Measurements from ENCODE around the gene STK24. TPM values are rescaled to one million over a fixed set of nuclear protein-coding genes. Genes with fewer than 3 reads are reported as not detected.
A peak's percentile ranks its signal among the peaks of the same experiment; 100 is the strongest.

Gene STK24
- total RNA-seq, 1 donor from 2014 or later: 113 TPM

DNA sequence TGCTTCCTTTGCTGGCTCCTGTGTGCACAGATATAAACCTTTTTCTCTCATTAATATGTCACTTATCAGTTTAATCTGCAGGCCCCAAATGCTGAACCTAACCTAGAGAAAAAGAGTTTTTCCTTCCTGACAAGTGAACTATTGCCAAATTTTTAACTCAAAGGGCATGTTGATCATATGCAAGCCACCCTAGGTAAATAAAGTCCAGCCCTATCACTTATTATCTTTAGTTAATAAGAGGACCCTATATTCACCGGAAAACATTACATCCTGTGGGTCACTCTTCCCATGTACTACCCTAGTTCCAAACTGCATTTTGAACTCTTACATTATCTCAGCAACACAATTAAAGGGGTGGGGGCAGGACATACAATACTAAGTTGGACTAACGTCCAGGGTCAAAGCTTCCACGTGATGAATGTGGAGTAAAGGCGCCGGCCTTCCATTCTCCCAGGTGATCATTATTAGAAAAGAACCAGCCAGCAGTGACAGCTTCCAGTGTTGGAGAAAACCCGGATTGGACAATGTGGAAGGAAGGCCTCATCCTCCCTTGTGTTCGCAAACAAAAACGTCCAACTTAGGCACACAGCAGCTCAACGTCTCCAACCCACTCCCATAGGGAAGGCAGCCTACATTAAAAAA, 86.6 kb downstream of the STK24 start:
- DNase-seq (ENCODE audit: low spot score): no peak

DNA sequence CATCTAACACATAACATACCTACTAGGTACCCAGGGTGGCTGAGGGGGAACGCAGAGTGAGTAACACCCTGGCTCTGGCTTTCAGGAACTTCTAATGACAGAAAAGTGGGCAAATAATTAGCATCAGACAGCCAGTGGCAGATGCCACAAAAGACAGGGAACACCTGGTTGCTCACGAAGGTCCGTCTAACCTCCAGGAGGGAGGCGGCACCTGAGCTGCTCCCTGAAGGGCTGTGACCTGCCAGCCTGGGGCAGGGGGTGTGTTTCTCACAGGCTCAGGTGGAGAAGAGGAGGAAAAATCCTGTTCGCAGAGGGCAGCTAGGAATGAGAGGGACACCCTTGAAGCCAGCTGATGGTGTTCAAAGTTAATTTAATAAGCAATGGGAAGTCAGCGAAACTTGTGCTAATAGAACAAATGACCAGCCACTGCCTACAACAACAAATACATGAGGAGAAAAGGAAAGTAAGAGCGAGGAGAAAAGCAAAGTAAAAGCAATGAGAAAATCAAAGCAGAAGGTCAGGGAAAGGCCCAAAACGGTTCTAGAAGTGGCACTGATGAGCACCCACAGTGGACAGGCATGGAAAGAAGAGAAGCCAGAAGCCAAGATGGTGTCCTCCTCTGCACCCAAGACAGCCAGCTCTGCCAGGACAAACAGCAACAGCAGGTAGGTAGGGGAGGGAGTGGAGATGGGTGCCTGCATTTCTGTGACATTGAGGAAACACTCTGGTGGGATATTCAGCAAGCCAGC, 87.3 kb downstream of the STK24 start:
- no peak for DNase-seq (ENCODE audit: low spot score)

GRCh38 chr13:98488736-98489135, 88.2 kb downstream of the STK24 start:
- no peak for DNase-seq (ENCODE audit: low spot score)

GRCh38 chr13:98487522-98487921, 89.4 kb downstream of the STK24 start:
- no peak for DNase-seq (ENCODE audit: low spot score)

DNA sequence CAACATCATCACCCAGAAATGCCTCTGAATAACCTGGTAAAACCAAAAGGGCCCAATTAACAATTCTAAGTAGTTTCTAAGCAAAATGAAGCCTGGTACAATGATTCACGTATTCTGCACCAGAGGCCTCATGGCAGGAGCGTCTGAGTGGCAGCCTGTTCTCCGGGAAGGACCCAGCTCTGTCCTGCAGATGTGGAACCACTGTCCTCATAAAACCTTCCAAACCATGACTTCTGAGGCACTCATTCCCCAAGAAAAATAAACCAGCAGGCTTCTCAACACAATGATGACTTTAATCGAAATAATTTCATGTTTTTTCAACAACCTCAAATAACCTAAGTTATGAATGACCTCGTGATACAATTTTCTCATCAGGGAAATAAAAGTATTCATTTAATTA, 89.9 kb downstream of the STK24 start:
- DNase-seq (ENCODE audit: low spot score): no peak

- DNase-seq (ENCODE audit: low spot score): no peak
Observed at GRCh38 chr13:98486412-98486811, 90.5 kb downstream of the STK24 start.

DNA sequence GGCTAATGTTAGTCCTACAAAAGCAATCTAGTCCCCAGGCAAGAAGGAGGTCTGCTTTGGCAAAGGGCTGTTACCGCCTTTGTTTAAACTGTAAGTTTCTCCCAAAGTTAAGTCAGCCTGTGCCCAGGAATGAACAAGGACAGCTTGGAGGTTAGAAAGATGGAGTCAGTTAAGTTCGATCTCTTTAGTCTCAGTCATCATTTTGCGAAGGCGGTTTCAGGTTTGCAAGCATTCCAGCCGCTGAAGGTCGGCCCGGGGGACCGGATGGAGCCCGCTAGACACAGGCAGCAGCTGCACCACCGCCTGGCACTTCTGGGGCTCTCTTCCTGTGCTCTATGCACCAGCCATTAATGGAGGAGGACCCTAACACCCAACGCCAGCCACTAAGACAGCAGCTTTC, 91.3 kb downstream of the STK24 start:
- no peak for DNase-seq (ENCODE audit: low spot score)

DNA sequence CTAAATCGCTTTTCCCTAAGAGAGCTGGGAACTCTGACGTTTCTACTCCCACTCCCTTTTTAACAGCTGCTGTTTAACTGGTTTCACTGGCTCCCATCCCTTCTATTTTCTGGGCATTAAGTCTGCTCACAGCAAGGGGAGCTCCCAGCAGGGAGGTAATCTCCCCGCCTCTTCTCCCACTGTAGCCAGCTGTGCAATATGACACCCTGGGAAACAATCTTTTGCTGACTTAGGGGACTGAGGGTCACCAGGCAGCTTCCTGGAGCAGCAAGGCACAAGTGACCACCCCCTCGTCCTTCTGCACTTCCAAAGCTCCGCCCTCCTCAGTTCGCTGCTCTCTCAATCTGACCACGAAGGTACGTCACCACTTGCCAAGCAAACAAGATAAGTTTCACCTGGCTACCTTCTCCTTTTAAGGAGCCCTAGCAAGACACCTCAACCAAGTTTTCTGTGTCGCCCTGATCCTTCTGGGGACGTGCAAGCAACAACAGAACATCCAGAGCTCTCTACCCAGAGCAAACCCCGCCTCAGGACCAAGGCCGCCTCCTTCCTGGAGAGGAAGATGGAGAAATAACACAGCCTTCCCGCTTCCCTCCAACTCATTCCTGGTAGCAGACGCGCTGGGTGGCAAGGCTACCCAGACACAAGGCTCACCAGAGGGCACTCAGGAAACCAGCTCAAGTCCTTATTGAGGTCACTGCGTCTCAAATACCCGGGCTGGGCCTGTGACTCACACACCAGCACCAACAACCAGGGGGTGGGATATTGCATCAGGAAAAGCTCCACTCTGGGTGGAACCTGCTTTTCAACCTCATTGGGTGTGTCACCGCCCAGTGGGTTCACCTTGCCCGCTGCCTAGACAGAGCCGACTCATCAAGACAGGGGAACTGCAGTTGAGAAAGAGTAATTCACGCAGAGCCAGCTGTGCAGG, 92.4 kb downstream of the STK24 start:
- peak; percentile 87 for DNase-seq (ENCODE audit: low spot score)

DNA sequence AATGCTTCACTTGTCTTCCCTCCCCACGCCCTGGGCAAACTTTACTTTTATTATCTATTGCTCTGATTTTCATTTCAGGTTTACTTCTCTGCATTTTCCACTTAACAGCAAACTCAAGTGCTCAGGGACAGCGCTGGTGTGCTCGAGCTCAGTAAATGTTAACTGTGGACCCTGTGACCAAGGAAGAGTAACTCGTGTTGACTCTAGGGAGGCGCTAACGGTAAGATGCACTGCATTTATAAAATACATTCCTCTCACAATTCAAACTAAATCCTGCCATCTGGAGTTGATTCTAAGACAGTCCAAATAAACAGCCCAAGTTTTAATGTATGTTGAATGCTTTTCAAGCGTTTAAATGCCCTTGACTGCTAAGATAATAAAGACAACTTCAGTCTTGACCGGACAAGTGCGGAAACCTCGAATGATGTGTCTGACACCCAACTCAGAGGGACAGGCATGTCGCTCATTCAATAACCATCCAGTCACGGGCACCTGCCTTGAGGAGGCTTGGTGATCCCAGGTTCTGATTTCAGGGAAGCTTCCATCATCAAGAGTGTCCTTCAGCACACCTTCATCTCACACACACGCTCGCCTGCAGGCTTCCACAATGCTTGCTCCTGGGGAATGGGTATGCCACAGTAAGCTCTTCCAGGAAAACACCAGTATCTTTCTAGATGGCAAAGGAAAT, 93.2 kb downstream of the STK24 start:
- no peak for DNase-seq (ENCODE audit: low spot score)

DNA sequence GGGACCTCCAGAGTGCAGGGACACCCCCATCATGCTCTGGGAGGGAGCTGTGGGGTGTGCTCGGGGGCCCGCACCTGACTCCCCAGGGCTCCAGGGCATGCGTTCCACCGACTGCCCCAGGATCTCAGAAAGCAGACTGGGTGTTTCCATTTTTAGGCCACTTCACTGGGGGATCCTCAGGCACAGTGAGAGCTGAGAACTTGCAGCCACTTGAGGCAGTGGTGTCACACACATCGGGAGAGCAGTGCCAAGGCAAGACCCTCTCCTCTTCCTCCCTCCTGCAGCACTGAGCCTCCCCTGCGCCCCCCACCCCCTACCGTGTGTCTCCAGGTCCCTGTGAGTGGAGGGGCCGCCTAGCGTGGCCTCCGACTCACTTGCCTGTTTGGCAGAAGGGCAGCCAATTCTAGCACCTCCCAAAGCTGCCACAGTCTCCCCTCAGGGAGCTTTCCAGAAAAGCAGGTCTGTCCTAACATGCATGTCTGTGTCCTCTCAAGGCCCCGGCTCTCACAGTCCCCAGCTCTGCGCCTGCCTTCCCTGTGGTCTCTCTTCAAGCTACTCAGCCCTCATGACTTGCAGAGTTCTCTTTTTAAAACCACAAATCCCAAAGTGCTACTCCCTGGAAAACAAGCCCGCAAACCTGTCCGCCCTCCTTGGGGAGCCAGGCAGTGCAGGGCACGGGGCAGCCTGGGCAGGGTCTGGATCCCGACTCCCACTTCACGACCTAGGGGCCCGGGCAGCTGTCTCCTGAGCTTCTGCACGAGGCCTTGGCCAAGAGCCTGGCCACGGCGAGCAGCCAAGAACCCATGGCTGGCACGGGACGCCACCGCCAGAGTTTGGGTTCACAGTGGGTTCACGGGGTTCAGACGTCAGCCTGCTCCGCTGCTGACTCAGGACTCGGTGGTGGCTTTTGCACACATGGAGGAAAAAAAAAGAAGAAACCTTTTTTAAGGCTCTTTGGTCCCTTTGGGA, 94.1 kb downstream of the STK24 start:
- DNase-seq (ENCODE audit: low spot score): peak; percentile 89

DNA sequence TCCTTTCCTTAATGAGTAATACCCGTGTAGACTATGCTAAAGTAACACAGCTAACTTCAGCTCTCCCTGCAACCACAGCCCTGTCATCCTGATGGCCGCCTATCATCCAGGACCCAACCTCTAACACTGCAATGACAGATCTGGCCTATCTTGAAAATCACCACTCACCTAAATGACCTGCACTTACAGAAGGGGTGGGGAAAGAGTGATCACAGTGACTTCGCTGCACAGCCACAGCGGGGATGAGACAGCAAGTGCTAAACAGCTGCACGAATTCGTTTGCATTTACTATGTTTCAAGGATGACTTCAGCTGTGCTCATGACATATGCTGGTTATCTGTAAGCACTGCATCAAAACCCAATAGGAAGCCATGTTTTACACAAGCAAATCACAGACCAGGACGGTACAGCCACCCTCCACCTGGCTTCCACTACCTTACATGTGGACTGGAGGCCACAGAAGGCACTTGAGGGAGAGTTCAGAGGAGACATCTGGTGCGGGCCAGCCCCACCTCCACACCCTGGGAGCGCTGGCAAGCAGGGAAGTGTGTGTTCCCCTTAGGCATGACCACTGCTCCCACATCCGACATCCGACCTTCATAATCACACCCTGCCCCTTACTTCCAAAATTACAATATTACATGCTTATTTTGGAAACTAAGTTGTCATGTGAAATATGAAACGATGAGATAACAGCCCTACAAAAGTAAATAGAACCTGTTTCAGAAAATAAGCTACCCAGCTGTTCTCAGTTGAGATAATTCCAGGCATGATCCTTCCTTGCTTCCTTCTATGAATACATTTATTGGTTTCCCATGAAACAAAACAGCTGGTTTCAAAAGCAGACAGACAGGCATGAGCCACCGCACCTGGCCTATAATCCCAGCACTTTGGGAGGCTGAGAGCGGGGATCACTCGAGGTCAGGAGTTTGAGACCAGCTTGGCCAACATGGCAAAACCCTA, 95.7 kb downstream of the STK24 start:
- DNase-seq (ENCODE audit: low spot score): no peak

DNA sequence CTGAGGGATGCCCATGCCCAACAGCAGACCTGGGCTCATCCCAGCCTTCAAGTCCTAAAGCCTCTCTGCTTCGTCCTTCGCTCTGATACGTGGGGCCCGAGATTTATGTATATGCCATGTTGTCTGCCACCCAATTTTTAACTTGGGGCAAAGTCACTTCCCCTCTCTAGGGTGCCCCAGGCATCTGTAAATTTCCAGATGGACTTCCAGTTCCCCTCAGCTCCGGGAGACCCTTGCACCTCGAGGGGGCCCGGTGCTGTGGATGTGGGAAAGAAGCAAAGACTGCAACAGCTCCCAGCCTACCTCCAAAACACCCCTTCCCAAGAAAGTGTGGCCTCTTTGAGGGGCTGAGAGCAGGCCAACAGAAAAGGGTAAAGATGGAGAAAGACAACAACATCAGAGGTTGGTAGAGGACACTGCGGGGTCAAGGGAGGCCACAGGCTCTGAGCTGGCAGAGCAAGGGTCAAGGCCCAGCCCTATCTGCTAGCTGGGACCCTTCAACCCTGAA, 97.4 kb downstream of the STK24 start:
- no peak for DNase-seq (ENCODE audit: low spot score)

GRCh38 chr13:98478189-98479129, 98.4 kb downstream of the STK24 start:
- no peak for DNase-seq (ENCODE audit: low spot score)

DNA sequence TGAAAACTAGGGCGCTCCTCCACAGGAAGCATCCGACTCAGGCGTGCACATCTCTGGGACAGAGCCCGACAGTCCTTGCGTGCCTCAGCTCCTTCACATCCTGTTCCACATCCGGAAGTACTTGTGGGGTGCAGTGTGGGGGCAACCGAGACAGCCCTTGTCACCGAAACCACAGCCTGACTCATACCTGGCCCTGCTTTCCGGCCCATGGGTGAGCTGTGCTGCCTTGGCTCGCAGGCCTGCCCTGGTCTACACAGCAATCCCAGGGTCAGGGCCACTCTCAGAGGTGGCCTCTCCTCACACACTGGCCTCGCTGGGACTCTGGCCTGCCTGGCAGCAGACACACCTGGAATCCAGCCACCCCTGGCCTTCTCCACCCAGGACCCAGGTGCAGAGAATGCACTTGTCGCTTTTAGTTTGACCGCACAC, 100.4 kb downstream of the STK24 start:
- DNase-seq (ENCODE audit: low spot score): peak; percentile 78

GRCh38 chr13:98476106-98476505, 100.8 kb downstream of the STK24 start:
- no peak for DNase-seq (ENCODE audit: low spot score)

- no peak for DNase-seq (ENCODE audit: low spot score)
Observed at GRCh38 chr13:98475522-98475921, 101.4 kb downstream of the STK24 start.

DNA sequence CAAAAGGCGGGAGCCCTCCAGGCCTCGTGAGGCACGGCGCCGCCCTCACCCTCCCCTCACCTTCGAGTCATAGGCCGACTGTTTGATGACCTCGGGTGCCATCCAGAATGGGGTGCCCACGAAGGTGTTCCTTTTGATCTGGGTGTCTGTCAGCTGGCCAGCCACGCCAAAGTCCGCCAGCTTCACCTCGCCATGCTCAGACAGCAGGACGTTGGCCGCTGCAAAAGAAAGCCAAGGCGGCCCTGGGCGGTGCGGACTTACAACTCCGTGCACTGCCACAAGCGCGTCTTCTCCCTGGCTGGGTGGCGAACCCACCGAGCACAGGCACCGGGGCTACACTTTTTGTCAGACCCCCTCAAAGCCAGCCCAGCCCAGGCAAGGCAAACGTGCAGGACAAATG, 102.1 kb downstream of the STK24 start:
- no peak for DNase-seq (ENCODE audit: low spot score)

- no peak for DNase-seq (ENCODE audit: low spot score)
Observed at GRCh38 chr13:98474292-98474691, 102.6 kb downstream of the STK24 start.
